ELF-1 (cell line): ENCODE results near the gene OSCAR.
A peak's percentile ranks its signal among the peaks of the same experiment; 100 is the strongest.
"Not testable (repeated sequence)": the region's sequence is repeated elsewhere in the genome, so short reads cannot be mapped to it uniquely, and the experiment has no call there.

Experiments used
- DNase-seq: peaks from one replicate; pipeline ENCODE4 v3.0.0-alpha.2; 2016; ENCODE audit warnings: low read depth, low spot score

OSCAR gene

DNA sequence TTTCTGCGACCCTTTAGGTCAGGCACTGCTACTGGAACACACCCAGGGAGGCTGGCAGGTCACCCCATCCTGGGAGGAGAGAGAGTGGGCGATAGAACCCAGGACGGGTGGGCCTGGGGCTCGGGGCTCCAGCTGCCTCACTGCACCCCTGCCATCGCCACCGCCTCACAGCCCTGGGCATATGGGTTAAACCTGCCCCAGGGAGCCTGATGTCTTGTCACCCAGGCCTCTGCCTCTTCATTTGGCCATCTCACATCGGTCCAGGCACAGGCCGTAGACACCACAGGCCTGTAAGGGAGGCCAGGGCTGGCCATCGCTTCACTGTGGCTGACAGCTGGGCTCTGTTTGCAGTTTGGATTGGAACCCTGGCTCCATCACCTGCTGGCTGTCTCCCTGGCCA lies 25.1 kb upstream of the OSCAR start:
- DNase-seq: no peak

DNA sequence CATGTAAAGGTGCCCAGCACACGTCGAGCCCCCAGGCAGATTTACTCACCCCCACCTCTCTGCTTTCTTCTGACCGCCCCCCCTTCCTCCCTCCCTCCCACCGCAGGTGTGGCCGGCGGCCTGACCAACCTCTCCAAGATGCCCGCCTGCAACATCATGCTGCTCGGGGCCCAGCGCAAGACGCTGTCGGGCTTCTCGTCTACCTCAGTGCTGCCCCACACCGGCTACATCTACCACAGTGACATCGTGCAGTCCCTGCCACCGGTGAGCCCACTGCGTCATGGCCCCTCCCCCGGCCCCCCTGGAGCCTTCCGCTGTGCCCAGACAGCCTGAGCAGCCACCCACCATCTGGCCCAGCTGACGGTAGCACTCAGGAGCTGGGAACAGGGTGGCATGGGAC lies 23.8 kb upstream of the OSCAR start:
- no peak for DNase-seq

DNA sequence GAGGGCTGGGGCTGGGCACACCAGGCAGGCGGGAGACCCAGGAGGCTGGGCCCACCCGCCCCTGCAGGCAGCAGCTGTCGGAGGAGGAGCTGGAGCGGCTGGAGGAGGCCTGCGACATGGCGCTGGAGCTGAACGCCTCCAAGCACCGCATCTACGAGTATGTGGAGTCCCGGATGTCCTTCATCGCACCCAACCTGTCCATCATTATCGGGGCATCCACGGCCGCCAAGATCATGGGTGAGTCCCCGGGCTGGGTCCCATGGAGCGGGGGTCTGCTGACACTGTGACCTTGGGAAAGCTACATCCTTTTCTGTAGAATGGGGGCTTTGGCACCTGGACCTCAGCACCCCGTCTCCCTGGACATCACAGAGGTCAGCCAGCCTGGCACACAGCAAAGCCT lies 23.1 kb upstream of the OSCAR start:
- DNase-seq: no peak

DNA sequence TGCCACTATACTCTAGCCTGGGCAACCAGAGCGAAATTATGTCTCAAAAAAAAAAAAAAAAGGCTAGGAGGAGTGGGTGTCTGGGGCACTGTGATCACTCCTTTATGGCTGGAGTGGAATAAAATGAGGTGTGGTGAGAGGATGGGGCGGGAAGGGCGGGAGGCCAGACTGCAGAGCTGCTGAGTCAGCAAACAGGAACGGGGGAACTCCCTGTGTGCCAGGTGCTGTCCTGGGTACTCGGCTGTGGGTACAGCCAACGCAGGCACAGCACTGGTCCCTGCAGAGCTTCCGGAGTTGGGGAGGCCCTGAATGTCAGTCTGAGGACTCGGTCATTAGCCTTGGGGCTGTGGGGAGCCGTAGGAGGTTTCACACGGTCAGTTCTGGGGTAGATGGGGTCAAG lies 20.7 kb upstream of the OSCAR start:
- DNase-seq: no peak

DNA sequence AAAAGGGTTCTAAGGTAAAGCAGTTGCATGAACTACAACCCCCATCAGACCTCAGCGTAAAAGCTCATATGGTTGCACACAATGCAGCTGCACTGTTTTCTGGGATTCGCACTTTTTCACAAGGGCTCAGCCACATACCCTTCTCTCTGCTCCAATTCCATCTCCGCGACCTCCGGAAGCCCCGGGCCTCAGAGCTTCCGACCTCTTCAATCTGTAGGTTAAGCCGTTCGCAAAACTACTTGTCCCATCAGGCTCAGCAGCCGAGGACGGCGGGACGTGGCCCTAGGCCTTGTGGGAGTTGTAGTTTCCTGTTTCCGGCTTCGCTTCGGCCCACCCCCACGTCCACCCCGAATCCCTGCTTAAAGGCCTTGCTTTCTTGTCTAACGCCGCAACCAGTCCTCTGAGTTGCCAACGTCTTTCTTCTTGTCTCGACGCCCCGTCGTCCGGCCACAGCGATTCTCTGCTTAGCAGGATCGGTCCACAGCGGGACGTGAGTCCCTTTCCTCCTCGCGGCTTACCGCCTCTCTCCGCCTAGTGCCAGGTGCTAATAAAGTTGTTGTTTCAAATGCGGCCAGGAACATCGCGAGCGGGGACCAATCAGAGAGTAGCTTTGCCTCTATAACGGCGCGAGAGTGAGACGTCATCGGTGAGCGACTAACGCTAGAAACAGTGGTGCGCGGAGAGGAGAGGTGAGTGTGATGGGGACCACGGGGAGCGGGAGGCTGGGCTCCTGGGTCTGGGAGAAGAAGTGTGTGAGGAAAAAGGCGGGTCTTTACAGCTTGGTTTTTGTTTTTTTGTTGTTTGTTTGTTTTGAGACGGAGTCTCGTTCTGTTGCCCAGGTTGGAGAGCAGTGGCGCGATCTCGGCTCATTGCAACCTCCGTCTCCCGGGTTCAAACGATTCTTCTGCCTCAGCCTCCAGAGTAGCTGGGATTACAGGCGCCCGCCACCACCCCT lies 14.8 kb upstream of the OSCAR start, which contains the start of the genes PRPF31 and TFPT:
TSS of gene PRPF31 (plus strand) at position 646 of the 955 bp plus-strand sequence. CDS start 2,525 bp downstream, outside the sequence.
TSS of gene TFPT (minus strand) at position 549 of the 955 bp plus-strand sequence. CDS start at position 161, 388 bp downstream.
- DNase-seq: peak; percentile 98

DNA sequence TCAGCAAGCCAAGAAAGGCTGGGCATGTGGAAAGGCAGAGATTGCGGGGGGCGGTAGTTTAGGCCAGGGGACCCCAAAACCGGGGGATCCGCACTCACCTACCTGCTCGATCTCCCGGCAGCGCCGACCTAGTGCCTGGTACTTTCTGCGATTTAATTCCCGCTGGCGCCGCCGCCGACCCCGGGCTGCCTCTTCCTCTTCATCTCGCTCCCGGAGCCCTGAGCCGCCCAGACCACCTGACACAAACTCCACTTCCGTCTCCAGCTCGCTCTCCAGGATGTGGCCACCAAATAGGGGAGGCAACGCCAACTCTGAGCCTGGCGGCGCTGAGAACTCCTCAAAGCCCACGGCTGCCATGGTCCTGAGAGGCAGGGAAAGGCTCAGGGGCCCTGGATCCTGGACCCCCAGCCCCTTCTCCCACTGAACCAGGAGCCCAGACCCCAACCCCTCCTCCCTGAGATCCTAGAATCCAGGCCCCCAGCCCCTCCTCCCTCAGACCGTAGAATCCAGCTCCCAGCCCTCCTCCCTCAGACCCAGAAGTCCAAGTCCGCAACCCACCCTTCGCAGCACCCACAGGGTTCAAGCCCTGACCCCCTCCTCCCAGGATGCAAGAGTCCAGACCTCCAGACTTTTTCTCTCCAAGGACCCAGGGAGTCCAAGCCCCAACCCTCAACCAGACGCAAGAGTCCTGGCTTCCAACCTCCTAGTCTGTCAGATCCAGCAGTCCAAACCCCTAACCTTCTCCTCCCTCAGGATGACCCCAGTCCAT lies 13.9 kb upstream of the OSCAR start:
- DNase-seq: peak; percentile 57

DNA sequence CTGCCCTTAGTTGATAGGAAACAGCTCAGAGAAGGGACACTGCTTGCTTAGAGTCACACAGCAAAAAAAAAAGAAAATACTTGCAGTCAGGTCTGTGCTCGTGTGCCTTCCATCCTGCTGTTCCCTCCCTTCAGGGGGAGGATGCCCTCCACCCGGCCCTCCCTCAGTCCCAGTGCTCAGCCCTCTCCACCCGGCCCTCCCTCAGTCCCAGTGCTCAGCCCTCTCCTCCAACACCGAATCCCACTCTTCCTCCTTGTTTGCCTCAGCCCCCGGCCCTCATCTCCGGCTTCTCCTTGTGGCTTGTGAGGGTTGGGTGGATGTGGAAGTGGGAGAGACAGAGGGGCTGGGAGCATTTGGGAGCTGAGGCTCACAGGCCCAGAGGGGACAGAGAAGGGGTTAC lies 9.0 kb upstream of the OSCAR start:
- DNase-seq: no peak

DNA sequence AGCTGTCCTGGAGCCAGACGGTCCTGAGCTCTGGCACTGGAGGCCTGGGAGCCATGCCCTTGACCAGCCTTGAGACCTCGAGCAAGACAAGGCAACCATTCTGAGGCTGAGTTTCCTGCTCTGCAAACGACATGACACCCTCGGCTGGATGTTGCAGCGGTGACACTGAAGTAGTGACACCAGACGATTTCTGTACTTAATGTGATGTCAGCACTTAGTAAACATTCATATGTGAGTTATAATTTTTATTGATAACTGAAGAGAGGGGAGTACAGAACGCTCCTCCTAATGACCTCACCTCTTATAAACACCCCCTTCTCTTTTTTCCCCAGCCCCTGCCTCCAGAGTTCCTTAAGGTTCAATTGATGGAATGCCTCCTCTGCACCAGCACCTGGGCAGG lies 7.9 kb upstream of the OSCAR start:
- DNase-seq: no peak

DNA sequence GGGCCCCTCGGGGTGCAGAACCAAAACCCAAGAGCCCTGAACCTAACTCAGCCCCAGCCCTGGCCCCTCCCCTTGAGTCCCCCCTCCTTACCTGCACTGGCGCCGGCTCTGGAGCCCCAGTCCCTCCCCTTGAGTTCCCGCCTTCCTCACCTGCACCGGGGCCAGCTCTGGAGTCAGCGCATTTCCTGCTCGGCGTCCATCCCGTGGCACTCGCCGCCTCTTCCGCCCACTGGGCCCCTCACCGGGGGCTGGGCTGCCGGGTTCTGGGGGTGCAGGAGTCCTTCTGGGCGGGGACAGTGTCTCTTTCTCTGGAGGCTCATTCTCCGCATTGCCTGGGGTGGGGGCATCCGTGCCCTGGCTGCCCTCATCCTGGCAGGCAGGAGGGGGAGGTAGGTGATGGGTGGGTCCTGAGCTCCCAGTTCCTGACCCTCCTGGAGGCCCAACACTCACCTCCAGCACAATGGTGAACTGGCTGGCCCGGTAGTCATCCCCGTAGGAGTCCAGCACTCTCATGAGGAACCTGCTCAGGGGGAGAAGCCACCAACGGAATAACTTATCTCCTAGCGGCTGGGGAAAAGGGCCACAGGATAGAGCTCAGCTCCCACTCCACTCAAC lies 7.4 kb upstream of the OSCAR start:
- no peak for DNase-seq

DNA sequence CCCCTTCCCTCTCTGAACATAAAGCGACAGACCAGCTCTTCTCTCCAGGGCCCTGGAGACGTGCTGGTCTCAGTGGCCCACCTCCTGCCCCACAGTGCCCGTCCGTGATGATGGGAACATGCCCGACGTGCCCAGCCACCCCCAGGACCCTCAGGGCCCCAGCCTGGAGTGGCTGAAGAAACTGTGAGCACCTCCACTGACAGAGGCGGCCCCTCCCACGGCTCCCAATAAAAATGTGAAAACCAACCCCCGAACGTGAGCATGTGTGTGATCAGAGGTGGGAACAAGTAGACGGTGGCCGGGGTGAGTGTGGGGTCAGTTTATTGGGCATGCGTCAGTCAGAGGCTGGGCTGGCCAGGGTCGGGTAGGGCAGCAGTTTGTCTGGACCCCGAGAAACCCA lies 6.1 kb upstream of the OSCAR start:
- DNase-seq: no peak

DNA sequence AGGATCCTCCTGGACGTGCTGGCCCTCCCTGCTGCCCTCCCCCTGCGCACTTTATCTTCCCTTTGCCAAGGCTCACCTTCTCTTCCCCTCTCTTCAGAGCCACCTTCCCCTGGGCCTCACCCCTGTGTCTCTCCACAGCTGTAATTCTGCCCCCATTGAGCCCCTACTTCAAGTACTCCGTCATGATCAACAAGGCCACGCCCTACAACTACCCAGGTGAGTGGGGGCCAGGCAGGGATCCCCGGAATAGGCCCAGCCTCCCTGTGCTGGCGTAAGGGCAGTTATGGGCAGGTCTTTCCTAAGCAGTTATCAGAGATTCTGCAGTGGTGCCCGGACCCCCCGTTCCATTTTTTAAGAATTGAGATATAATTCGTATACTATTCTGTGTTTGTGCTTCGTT lies 5.2 kb upstream of the OSCAR start:
- DNase-seq: no peak

DNA sequence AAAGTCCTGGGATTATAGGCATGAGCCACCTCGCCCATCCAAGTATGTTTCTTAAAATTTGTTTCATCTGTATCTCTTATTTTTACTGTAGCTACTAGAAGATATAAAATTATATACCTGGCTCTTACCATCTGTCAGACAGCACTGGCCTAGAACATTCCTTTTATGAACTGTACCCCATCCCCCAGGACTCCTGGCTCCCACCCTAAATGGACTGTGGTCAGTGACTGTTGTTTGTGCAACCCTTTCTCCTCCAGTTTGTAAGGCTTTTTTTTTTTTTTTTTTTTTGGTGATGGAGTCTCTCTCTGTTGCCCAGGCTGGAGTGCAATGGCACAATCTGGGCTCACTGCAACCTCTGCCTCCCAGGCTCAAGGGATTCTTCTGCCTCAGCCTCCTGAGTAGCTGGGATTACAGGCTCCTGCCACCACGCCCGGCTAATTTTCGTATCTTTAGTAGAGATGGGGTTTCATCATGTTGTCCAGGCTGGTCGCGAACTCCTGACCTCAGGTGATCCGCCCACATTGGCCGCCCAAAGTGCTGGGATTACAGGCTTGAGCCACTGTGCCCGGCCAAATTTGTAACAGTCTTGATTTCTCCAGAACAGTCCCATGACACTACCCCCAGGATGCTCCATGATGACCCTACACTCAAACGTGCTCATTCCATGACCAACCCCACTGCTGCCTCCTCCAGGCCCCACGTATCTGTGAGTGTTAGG lies 4.6 kb upstream of the OSCAR start:
- no peak for DNase-seq

DNA sequence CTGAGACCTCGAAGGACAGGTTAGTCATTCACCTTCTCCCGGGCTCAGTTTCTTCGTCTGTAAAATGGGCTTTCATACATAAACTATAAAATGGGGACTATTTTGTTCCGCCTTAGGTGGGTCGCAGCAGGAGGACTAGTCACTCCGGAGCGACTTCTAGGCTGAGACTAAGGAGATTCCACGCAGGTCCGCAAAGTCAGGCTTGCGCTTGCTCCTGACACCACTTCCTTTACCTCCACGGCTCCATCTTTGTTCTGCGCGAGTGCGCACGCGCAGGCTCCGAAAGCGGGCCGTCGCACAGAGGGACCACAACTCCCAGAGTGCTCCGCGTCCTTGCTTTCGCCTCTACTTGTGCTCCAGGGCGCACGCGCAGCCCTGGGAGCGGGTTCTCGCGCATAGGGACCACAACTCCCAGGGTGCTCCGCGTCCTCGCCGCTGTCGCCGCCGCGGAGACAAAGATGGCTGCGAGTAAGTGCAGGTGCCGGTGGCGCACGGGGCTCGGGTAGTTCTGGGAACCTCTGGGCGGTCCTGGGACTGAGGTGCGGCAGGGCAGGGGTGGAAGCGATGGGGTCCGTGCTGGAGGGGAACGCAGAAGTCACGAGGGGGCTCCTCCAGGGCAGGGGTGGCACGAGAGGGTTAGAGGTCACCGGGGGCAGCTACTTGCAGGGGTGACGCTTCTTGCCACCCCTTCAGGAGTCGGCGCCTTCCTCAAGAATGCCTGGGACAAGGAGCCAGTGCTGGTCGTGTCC lies 2.0 kb upstream of the OSCAR start, which contains the start of gene NDUFA3:
TSS of gene NDUFA3 (plus strand) at position 435 of the 749 bp plus-strand sequence. CDS start at position 459, 24 bp downstream.
- peak; percentile 98 for DNase-seq

DNA sequence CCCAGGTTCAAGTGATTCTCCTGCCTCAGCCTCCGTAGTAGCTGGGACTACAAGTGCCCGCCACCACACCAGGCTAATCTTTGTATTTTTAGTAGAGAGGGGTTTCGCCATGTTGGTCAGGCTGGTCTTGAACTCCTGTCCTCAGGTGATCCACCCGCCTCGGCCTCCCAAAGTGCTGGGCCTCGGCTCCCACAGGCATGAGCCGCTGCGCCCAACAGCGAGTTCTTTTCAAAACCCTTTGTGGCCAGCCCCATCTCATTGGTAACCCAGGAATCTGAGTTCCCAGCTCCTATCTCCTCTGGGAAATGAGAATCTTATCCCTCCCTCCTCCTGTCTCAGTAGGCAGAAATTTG lies 724 bp downstream of the OSCAR start:
- not testable (repeated sequence) for DNase-seq

DNA sequence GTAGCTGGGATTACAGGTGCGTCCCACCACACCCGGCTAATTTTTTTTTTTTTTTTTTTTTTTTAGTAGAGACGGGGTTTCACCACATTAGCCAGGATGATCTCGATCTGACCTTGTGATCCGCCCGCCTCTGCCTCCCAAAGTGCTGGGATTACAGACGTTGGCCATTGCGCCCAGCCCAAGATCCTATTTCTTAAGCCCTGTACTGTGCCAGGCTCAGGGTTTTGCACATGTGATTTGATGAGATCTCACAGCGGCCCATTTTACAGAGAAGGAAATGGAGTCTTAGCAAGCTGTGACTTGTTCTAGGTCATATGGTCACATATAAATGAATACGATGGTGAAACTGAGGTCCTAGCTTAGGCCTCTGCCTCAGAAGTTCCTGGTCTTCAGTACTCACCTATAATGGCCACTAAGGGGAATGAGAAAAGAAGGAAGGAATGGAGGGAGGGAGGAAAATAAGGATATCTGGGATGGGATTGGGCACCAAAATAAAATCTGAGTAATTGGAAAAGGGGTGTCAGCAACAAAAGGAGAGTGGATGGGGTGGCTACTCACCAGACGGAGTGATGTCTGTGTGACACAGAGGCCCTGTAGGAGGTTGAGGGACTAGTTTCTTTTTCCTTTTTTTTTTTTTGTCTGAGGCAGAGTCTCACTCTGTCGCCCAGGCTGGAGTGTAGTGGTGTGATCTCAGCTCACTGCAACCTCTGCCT lies 1.3 kb downstream of the OSCAR start:
- no peak for DNase-seq

DNA sequence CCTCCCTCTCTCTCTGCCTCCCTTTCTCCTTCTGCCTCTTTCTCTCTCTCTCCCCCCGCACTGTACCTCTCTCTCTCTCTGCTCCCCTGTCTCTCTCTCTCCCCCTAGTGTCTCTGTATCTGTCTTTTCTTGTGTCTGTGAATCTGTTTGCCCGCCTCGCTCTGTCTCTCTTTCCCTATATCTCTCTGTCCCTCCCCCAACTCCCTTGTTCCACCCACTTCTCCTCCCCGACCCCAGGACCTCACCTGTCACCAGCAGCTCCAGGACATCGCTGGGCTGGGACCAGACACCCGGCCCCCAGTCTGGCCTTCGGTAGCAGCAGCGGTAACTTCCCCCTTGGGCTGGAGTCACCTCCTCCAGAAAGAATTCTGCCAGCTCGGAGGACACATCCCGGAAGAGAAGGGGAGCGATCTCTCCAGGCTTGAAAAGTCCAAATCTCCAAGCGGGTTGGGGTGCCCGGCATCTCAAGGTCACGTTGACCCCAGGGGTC lies 3.9 kb downstream of the OSCAR start:
- DNase-seq: peak; percentile 28

DNA sequence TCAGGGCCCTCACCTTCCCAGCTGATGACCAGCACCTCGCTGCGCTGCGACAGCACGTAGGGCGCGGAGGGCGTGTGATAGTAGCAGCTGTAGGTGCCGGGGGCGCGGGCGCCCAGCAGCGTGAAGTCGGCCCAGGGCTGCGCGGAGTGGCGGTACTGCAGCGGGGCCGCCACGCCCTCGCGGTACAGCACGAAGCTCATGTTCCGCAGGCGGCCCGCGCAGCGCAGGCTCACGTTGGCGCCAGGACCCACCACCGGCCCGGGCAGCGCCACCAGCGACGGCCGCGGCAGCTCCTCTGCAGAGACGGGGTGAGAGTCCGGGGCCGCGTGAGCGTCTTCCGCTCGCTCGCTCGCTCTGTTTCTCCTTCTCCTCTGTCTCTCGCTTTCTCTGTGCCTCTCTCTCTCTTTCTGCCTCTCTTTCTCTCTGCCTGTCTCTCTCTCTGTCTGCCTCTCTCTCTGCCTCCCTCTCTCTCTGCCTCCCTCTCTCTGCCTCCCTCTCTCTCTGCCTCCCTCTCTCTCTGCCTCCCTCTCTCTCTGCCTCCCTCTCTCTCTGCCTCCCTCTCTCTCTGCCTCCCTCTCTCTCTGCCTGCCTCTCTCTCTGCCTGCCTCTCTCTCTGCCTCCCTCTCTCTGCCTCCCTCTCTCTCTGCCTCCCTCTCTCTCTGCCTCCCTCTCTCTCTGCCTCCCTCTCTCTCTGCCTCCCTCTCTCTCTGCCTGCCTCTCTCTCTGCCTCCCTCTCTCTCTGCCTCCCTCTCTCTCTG lies 4.6 kb downstream of the OSCAR start:
- peak; percentile 69 for DNase-seq

DNA sequence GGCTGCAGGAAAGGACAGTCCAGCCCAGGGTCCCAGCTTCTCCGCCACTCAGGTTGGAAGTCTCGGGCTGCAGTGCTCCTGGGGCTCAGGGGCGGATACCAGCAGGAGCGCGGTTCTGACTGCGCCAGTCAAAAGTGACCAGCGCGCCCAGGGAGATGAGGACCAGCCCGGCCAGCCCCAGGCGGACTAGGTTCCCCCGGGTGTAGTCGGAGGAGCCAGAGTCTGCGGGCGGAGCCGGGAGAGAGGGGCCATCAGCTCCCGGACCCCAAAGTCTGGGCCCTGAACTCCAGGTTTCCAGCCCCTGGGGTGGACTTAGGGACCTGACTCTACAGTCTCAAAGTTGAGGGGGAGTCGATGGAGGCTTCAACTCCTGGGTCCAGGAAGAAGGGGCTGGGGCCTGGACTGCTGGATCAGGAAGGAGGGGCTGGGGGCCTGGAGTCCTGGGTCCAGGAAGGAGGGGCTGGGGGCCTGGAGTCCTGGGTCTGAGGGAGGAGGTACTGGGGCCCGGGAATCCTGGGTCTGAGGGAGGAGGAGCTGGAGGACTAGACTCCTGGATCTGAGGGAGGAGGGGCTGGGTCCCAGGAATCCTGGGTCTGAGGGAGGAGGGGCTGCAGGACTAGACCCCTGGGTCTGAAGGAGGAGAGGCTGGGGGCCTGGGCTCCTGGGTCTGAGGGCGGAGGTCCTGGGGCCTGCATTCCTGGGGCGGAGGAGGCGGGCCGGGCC lies 5.3 kb downstream of the OSCAR start:
- DNase-seq: no peak
